ENCODE results near the gene CPN2. TPM values are rescaled to one million over a fixed set of nuclear protein-coding genes. Genes with fewer than 3 reads are reported as not detected.

Gene CPN2
- total RNA-seq, 3 donors from 2014 or later, result 0.14 TPM; not detected in 2

GRCh38 chr3:194369522-194370279 is 18.6 kb upstream of the CPN2 start, which contains the start of gene LRRC15:
Gene LRRC15, minus strand, starts transcription at chr3:194369743. Its CDS starts 8,700 bp downstream, at chr3:194361043.
- H3K9me3 ChIP-seq, result no peaks in the 10 kb centered on the region
- no peak for TF ChIP-seq CTCF (IDR thresholded peaks at IDR 0.05)
- no peaks in the 10 kb centered on the region for H3K36me3 ChIP-seq (ENCODE audit: low read depth)
- no peak within 1 kb of the TSS for H3K4me3 ChIP-seq
- ATAC-seq (peak; percentile 64), DNase-seq (peak in 1 of 3 donors; percentile 14)
- H3K4me1 ChIP-seq (ENCODE audit: low read depth), result no peaks in the 10 kb centered on the region
- intact Hi-C loops (cut with DNase I, micrococcal nuclease), result no loop called here

- intact Hi-C loops (cut with DNase I, micrococcal nuclease), result no loop called here
- H3K4me3 ChIP-seq, result no peak overlapping the region
- no peak for DNase-seq
- TF ChIP-seq CTCF (IDR thresholded peaks at IDR 0.05), result no peak
- H3K9me3 ChIP-seq, result no peaks in the 10 kb centered on the region
- no peak for ATAC-seq
- H3K4me1 ChIP-seq (ENCODE audit: low read depth), result no peaks in the 10 kb centered on the region
- no peaks in the 10 kb centered on the region for H3K36me3 ChIP-seq (ENCODE audit: low read depth)
These were observed 17.8 kb upstream of the CPN2 start for GRCh38 chr3:194368918-194369317.

GRCh38 chr3:194367992-194368841 is 17.1 kb upstream of the CPN2 start:
- DNase-seq, result no peak
- H3K9me3 ChIP-seq, result no peaks in the 10 kb centered on the region
- intact Hi-C loops (cut with DNase I, micrococcal nuclease), result no loop called here
- TF ChIP-seq CTCF (IDR thresholded peaks at IDR 0.05), result no peak
- no peak overlapping the region for H3K4me3 ChIP-seq
- H3K36me3 ChIP-seq (ENCODE audit: low read depth), result no peaks in the 10 kb centered on the region
- no peak for ATAC-seq
- no peaks in the 10 kb centered on the region for H3K4me1 ChIP-seq (ENCODE audit: low read depth)

- Histone ChIP-seq H3K9me3 (no peaks in the 10 kb centered on the region), H3K4me1 (ENCODE audit: low read depth) (no peaks in the 10 kb centered on the region), H3K4me3 (no peak overlapping the region), H3K36me3 (ENCODE audit: low read depth) (no peaks in the 10 kb centered on the region)
- no peak for TF ChIP-seq CTCF (IDR thresholded peaks at IDR 0.05)
- intact Hi-C loops (cut with DNase I, micrococcal nuclease), result no loop called here
- DNase-seq (no peak), ATAC-seq (no peak)
These were observed 14.9 kb upstream of the CPN2 start for GRCh38 chr3:194365978-194366490.

- no peaks in the 10 kb centered on the region for H3K36me3 ChIP-seq (ENCODE audit: low read depth)
- intact Hi-C loops (cut with DNase I, micrococcal nuclease), result no loop called here
- ATAC-seq, result no peak
- H3K4me3 ChIP-seq, result no peak overlapping the region
- no peaks in the 10 kb centered on the region for H3K9me3 ChIP-seq
- no peaks in the 10 kb centered on the region for H3K4me1 ChIP-seq (ENCODE audit: low read depth)
- TF ChIP-seq CTCF (IDR thresholded peaks at IDR 0.05), result no peak
- DNase-seq, result no peak
These were observed 14.4 kb upstream of the CPN2 start for GRCh38 chr3:194365526-194365925.
